Measurements from ENCODE around the gene PTPRA.

DNA sequence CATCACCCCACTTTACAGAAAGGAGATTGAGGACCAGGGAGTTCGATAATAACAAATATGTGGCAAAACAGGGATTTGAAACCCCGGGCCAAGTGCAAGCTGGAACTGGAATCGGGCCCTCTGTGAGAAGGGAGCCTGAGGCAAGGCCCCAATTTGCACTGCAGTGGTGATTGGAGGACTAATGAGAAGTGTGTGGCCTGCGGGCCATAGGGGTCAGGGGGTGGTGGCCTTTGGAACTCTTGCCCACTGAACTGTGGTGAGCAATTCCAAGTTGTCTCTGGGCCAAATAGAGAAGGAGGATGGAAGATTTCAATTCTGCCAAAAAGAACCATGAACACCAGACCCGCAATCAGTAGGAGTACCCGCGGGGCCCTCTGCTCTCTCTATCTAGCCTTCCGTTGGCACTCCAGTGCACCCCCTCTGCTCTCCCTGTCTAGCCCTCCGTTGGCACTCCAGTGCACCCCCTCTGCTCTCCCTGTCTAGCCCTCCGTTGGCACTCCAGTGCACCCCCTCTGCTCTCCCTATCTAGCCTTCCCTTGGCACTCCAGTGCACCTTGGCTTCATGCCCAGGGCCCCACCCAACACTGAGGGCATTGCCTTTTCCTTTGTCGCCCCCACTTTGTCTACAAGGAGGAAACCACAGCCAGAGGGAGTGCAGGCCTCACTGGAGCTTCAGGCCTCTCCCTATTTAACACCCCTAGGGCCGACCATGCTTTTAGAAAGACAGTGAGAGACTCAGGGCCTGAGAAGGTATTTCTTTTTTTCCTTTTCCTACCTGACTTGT, 6.0 kb upstream of the PTPRA start:
- TF ChIP-seq YY1 (IDR thresholded peaks at IDR 0.05; ENCODE audit: insufficient read depth, insufficient read length) (no peak), ZNF274 (IDR thresholded peaks at IDR 0.05; ENCODE audit: low read depth, low read length) (no peak), SUZ12 (IDR thresholded peaks at IDR 0.05; ENCODE audit: extremely low read depth, insufficient read depth, insufficient read length) (no peak)

All from NT2/D1 (cell line).